A673 (cell line): ENCODE data around the gene MAN1C1. TPM values are rescaled to one million over a fixed set of nuclear protein-coding genes. Genes with fewer than 3 reads are reported as not detected.

Experiments
- BruUV-seq: library from RNA; stranded (reverse); fragments of 400-500 nt; replicated peaks from 2 replicates; lab custom pipeline; 2021; lab: Mats Ljungman, UMichigan
- CTCF ChIA-PET: fragments of 300-600 bp; sonication (Branson Sonifier 250); formaldehyde crosslinking; loops from one replicate; lab custom pipeline; 2022; ENCODE audit warnings: antibody characterized with exemption; lab: Charles Lee
- POLR2A ChIA-PET: fragments of 300-600 bp; sonication (Branson Sonifier 250); formaldehyde crosslinking; loops from one replicate; lab custom pipeline; 2022; ENCODE audit warnings: antibody characterized with exemption; ENCODE audit not compliant: low non-redundant PET; lab: Charles Lee
- DNase-seq: peaks from one replicate; pipeline ENCODE4 v3.0.0-alpha.2; 2015; ENCODE audit warnings: low spot score
- H3K27ac ChIP-seq: fragments of 200-600 bp; sonication (generic); 2 replicates; pipeline ENCODE4 v1.5.1; 2016; ENCODE audit warnings: mixed run types, low read depth, mild to moderate bottlenecking, mixed read lengths, antibody characterized with exemption, low read length; ENCODE audit not compliant: poor library complexity, severe bottlenecking
- H3K27me3 ChIP-seq: fragments of 200-600 bp; sonication (generic); replicated peaks from 2 replicates; pipeline ENCODE4 v1.6.1; 2017; ENCODE audit warnings: mixed run types, low read depth, mild to moderate bottlenecking, mixed read lengths, antibody characterized with exemption, low read length; ENCODE audit not compliant: insufficient read depth, poor library complexity
- H3K36me3 ChIP-seq: fragments of 200-600 bp; sonication (generic); 2 replicates; pipeline ENCODE4 v1.6.1; 2016; ENCODE audit warnings: mixed run types, mild to moderate bottlenecking, mixed read lengths, antibody characterized with exemption, low read length; ENCODE audit not compliant: insufficient read depth, poor library complexity, severe bottlenecking
- H3K4me1 ChIP-seq: fragments of 200-600 bp; sonication (generic); 2 replicates; pipeline ENCODE4 v1.6.1; 2017; ENCODE audit warnings: mixed run types, mild to moderate bottlenecking, mixed read lengths, antibody characterized with exemption, low read length; ENCODE audit not compliant: insufficient read depth, poor library complexity, severe bottlenecking
- H3K4me3 ChIP-seq: fragments of 200-600 bp; sonication (generic); 2 replicates; pipeline ENCODE4 v1.5.1; 2016; ENCODE audit warnings: low read depth, mixed run types, mild to moderate bottlenecking, mixed read lengths, low read length; ENCODE audit not compliant: poor library complexity, severe bottlenecking
- H3K9me3 ChIP-seq: fragments of 200-600 bp; sonication (generic); 2 replicates; pipeline ENCODE4 v1.6.1; 2016; ENCODE audit warnings: mixed run types, low read depth, mild to moderate bottlenecking, mixed read lengths, antibody characterized with exemption, low read length; ENCODE audit not compliant: poor library complexity, severe bottlenecking
- EZH2 ChIP-seq: fragments of 200-600 bp; sonication (generic); IDR thresholded peaks from 2 replicates; pipeline ENCODE4 v1.6.1; 2017; ENCODE audit warnings: borderline replicate concordance, low read depth, mild to moderate bottlenecking, mixed read lengths, antibody characterized with exemption, low read length; ENCODE audit not compliant: poor library complexity, severe bottlenecking
- intact Hi-C: fragments of 100-400 bp; cut with micrococcal nuclease; formaldehyde crosslinking; loops from one replicate; pipeline ENCODE4 v1.10.0; 2022; ENCODE audit not compliant: unreplicated experiment
- total RNA-seq: library from RNA; stranded (reverse); gene quantifications from 2 replicates; pipeline ENCODE4 v1.2.3, GENCODE V29; 2021
- TF ChIP-seq, protein P1 (sequence below): fragments of 300-800, 200-600 bp; sonication (generic); conservative IDR thresholded peaks from 2 replicates; pipeline ENCODE4 v1.5.1; 2017; ENCODE audit warnings: low read depth, mild to moderate bottlenecking, antibody characterized with exemption, low read length, moderate library complexity, mixed read lengths

MAN1C1 gene
- total RNA-seq, 1 experiment from 2014 or later = 0.21 TPM

DNA sequence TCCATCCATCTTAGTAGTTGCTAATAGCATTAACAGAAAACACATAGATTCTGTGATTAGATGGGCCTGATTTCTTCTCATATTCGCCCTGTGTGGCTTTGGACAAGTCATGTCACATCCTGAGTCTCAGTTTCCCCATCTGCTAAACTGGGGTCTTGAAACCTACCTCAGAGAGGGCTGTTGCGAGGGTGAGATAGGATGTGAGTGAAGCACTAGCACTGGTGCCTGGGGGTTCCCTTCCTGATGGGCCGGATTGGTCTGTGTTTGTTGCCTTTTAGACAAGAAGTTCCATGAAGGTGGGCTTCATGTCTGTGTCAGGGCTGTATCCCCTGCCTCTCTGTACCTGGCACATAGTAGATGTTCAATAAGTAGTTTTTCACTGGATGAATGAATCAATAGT is 3.5 kb upstream of the MAN1C1 start:
- no peaks in the 10 kb centered on the region for H3K36me3 ChIP-seq
- POLR2A ChIA-PET = no interaction called here
- H3K27ac ChIP-seq = no peak overlapping the region
- H3K27me3 ChIP-seq = peaks cover 47% of the 10 kb centered on the region
- H3K4me1 ChIP-seq = peaks cover 9% of the 10 kb centered on the region
- no peak overlapping the region for H3K4me3 ChIP-seq
- no peak for TF ChIP-seq EZH2
- TF ChIP-seq, protein P1, sequence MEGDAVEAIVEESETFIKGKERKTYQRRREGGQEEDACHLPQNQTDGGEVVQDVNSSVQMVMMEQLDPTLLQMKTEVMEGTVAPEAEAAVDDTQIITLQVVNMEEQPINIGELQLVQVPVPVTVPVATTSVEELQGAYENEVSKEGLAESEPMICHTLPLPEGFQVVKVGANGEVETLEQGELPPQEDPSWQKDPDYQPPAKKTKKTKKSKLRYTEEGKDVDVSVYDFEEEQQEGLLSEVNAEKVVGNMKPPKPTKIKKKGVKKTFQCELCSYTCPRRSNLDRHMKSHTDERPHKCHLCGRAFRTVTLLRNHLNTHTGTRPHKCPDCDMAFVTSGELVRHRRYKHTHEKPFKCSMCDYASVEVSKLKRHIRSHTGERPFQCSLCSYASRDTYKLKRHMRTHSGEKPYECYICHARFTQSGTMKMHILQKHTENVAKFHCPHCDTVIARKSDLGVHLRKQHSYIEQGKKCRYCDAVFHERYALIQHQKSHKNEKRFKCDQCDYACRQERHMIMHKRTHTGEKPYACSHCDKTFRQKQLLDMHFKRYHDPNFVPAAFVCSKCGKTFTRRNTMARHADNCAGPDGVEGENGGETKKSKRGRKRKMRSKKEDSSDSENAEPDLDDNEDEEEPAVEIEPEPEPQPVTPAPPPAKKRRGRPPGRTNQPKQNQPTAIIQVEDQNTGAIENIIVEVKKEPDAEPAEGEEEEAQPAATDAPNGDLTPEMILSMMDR = no peak
- intact Hi-C loops = no loop called here
- no peaks in the 10 kb centered on the region for H3K9me3 ChIP-seq
- no TSS peak for BruUV-seq
- CTCF ChIA-PET = no interaction called here
- no peak for DNase-seq

DNA sequence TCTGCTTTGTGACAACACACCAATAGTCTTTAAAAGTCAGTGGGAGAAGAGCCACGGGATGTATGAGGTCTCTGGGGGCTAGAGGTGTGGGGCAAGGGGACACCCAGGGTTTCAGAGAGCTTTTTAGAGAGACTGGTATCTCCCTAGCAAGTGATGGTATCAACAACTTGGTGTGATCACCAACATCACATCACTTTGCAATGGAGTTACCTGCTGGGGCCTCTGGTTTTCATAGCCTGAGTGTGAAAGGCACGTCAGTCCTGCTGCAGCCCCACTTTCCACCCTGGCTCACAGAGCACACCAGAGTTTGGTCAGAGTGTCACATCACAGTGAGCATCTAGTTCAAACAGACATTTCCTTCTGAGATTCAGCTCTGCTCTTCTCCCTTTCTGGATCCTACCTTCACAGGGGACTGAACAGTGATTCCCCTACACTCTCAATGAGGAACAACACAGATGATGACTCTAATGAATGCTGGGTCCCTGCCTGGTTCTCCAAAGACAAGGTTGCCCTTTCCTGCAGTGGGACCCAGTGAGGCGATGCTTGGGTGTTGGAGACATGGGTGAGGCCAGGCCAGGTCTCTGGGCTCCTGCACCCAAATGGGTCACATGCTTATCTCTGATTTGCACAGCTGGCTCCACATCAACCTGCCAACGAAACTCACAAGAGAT is 2.0 kb upstream of the MAN1C1 start:
- Histone ChIP-seq H3K27me3 (peaks cover 56% of the 10 kb centered on the region), H3K4me3 (no peak overlapping the region), H3K4me1 (peaks cover 12% of the 10 kb centered on the region), H3K27ac (no peak overlapping the region), H3K36me3 (no peaks in the 10 kb centered on the region), H3K9me3 (no peaks in the 10 kb centered on the region)
- TF ChIP-seq, protein P1 = no peak
- POLR2A ChIA-PET = no interaction called here
- intact Hi-C loops = loop anchor here (5.0 kb wide), 1 partner anchor 198 kb away; no protein-coding TSS in a partner anchor
- BruUV-seq = no TSS peak
- no peak for DNase-seq
- CTCF ChIA-PET = no interaction called here

DNA sequence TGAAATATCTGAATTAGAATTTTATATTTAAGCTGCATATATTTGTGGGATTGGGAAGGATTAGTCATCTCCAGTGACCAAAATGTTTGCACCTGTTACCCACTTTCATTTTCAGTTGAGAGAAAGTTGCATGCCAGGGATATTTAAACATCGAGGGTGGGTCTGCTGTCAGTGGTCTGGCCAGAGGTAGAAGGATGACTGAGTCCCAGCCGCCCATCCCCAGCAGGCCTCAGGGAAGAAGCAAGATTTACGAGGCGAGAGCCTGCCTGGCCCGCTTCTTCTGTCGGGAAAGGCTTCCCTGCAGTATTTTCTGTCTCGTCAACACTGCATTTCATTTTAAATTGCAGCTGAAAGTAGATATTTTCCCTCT is 1.4 kb upstream of the MAN1C1 start:
- DNase-seq = no peak

More for the DNA sequence above, 1.4 kb upstream of the MAN1C1 start:
- Histone ChIP-seq H3K27me3 (peaks cover 57% of the 10 kb centered on the region), H3K27ac (no peak overlapping the region), H3K9me3 (no peaks in the 10 kb centered on the region), H3K4me1 (peaks cover 12% of the 10 kb centered on the region), H3K36me3 (no peaks in the 10 kb centered on the region), H3K4me3 (no peak overlapping the region)
- POLR2A ChIA-PET = no interaction called here
- BruUV-seq = no TSS peak
- TF ChIP-seq, protein P1 = no peak
- TF ChIP-seq EZH2 = no peak
- intact Hi-C loops = loop anchor here (5.0 kb wide), 1 partner anchor 197 kb away; no protein-coding TSS in a partner anchor
- CTCF ChIA-PET = no interaction called here
